Activated CD8-positive, alpha-beta memory T cell treated with anti-CD3 and anti-CD28 coated beads for 1 hour (primary cell): Measurements from ENCODE around the gene PLCH2.

ENCODE experiments used
- DNase-seq, 2 donors: peaks; one replicate each; pipeline ENCODE4 v3.0.0-alpha.2; 2020; ENCODE audit warnings: low read depth in 1 of 2; ENCODE audit errors: extremely low read depth in 1 of 2

Gene PLCH2

GRCh38 chr1:2498648-2499047 lies 22.6 kb downstream of the PLCH2 start:
- no peak for DNase-seq

- DNase-seq = no peak
These were observed 23.2 kb downstream of the PLCH2 start for GRCh38 chr1:2499260-2499659.

- no peak for DNase-seq
These were observed 24.0 kb downstream of the PLCH2 start for GRCh38 chr1:2499986-2500596.

- DNase-seq = no peak
These were observed 25.1 kb downstream of the PLCH2 start for GRCh38 chr1:2501041-2501819.

- no peak for DNase-seq
These were observed 25.7 kb downstream of the PLCH2 start for GRCh38 chr1:2501820-2502119.

GRCh38 chr1:2502210-2502609 lies 26.1 kb downstream of the PLCH2 start:
- no peak for DNase-seq

- no peak for DNase-seq
These were observed 26.8 kb downstream of the PLCH2 start for GRCh38 chr1:2502661-2503553.

GRCh38 chr1:2503554-2504224 lies 27.6 kb downstream of the PLCH2 start:
- DNase-seq = no peak

- no peak for DNase-seq
These were observed 28.3 kb downstream of the PLCH2 start for GRCh38 chr1:2504225-2504948.

GRCh38 chr1:2504949-2505272 lies 28.8 kb downstream of the PLCH2 start:
- DNase-seq = no peak

- no peak for DNase-seq
These were observed 29.4 kb downstream of the PLCH2 start for GRCh38 chr1:2505461-2505994.

GRCh38 chr1:2506007-2506860 lies 30.1 kb downstream of the PLCH2 start:
- DNase-seq = no peak

GRCh38 chr1:2506901-2507565 lies 30.9 kb downstream of the PLCH2 start:
- no peak for DNase-seq

GRCh38 chr1:2507744-2508155 lies 31.7 kb downstream of the PLCH2 start:
- no peak for DNase-seq

- DNase-seq = no peak
These were observed 32.1 kb downstream of the PLCH2 start for GRCh38 chr1:2508180-2508579.

- DNase-seq = no peak
These were observed 32.7 kb downstream of the PLCH2 start for GRCh38 chr1:2508751-2509150.

GRCh38 chr1:2509589-2509988 lies 33.5 kb downstream of the PLCH2 start:
- no peak for DNase-seq

- DNase-seq = no peak
These were observed 34.5 kb downstream of the PLCH2 start for GRCh38 chr1:2510366-2511155.
